Vein endothelial cell (primary cell): ENCODE results near the gene GPR119. TPM values are rescaled to one million over a fixed set of nuclear protein-coding genes. Genes with fewer than 3 reads are reported as not detected.

Experiments used
- total RNA-seq: library from RNA; depleted of rRNA; stranded (reverse); fragments of >200 nt; gene quantifications from 2 replicates; pipeline ENCODE4 v1.2.3, GENCODE V29; 2012

The GPR119 gene
- total RNA-seq: not detected in 2 replicates

DNA sequence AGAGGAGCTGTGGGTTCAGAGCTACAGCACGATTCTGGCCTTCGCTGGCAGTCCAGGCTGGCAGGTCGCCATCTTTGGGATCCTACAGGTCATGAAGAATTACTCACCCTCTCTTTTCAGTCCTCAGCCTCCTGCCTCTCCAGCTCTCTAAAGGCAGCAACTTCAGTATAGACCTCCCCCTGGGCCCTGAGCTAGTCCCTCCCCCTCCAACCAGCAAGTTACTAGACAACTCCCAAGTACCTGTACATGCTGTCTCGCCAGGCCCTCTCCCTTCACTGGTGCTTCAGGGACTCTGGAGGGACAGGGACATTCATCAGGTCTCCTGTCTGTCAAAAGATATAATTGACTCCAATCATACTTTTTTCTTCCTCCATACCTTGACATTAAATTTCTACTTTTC lies at the start of gene GPR119:
TSS of gene GPR119 (minus strand) at position 155 of the 400 bp plus-strand sequence. CDS start 227 bp downstream, outside the sequence.

DNA sequence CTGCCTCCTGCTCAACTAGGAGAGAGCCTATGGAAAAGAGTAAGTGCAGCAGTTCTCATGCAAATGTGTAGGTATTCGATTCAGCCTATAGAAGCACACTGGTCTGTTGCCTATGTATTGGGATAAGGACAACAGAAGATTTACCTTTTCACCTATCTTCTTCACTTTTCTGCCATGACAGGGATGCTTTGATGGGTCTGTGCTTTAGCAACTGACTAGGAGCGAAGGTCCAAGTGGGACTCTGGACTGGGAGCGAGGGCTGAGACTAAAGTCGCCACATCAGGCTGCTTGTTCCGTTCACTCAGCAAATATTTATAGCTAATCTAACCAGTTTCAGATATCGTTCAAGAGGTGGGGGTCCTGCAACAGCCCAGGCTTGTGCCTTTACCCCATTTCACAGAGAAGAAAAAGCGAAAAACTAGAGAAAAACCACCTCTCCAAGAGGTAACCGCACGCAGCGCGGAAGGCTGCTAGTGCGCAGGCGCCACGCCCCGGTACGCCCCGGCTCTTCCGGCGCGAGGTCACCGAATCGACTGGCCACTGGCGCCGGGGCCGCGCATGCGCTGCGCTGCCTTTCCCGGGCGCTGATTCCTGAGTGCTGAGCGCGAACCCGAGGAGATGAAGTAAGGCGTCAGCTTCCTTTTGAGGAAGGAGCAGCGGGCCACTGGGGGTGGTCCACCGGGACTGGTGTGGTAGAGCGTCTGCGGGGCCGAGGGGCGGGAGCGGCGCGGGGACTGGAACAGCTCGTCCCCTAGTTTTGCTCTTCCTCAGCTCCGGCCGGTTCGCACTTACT lies 16.1 kb upstream of the GPR119 start, which contains the start of gene RBMX2:
TSS of gene RBMX2 (plus strand) at position 573 of the 793 bp plus-strand sequence. CDS start at position 619, 46 bp downstream.

DNA sequence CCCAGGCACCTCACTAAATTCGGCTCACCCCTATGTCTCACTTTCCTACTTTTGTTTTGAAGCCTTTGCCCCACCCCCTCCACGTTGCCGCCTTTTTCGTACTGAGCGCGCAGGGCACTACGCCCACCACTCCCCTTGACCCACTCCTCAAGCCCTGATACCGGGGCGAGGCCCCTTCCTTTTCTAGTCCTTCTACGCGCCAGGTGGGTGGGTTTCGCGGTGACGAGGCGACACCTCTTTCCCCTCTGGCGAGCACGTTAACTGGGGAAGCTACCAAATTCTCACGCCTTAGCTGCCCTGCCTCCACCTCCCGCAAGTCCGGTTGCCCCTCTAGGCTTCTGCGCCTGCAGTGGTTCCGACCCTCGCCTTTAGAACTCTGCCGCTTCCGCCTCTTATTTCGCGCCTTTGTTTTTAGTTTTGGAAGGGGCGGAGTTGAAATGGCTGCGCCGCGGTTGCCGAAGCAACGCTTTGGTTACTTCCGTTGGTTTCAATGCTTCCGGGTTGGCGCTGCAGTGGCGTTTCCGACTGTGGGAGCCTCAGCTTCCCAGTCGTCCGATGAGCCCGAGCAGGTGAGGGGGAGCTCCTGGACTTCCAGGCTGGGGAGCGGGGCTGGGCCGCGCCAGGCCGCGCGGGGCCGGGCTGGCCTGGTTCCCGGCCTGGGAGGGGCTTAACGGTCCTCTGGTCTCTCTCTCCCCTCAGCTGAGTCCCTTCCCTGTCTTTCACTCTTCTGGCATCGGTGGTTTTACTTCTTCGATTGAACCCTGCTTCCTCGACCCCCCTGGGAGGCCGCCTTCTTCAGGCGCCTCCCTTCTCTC lies 45.9 kb downstream of the GPR119 start, which contains the start of gene SLC25A14:
TSS of gene SLC25A14 (plus strand) at position 512 of the 815 bp plus-strand sequence. CDS start 360 bp downstream, outside the sequence.

Other genes with a start within 250 kb of the GPR119 start
- gene AIFM1, start 219.8 kb downstream of the GPR119 start, total RNA-seq: 13.4 and 17.4 TPM in 2 replicates
- gene RAB33A, start 213.7 kb downstream of the GPR119 start, total RNA-seq: 0.10 and 0.65 TPM in 2 replicates
- 7.8 and 10.3 TPM in 2 replicates for gene ZNF280C, start 116.8 kb downstream of the GPR119 start, total RNA-seq
- 8.0 and 8.5 TPM in 2 replicates for gene SLC25A14, start 45.8 kb downstream of the GPR119 start, total RNA-seq
- gene RBMX2, start 16.3 kb upstream of the GPR119 start, total RNA-seq: 20.9 and 21.9 TPM in 2 replicates